ENCODE measurements around the gene ITGB1BP2.

- TF ChIP-seq POLR2A (IDR thresholded peaks at IDR 0.05) (no peak), CTCF (IDR thresholded peaks at IDR 0.05 in 4 of 5, conservative IDR thresholded peaks at IDR 0.05 in 1 of 5) (no peak)
Measured at GRCh38 chrX:71321731-71322130, 20.2 kb downstream of the ITGB1BP2 start.
